NCI-H1048 (cell line): ENCODE results near the gene CDADC1.

ENCODE experiments used
- DNase-seq: peaks from one replicate; lab custom pipeline; 2025; lab: John Stamatoyannopoulos, UW

CDADC1 gene

GRCh38 chr13:49295244-49295643 is 47.5 kb downstream of the CDADC1 start:
- DNase-seq = no peak

- DNase-seq = no peak
Measured at GRCh38 chr13:49296659-49297058, 48.9 kb downstream of the CDADC1 start.

- no peak for DNase-seq
Measured at GRCh38 chr13:49297338-49297737, 49.6 kb downstream of the CDADC1 start.

GRCh38 chr13:49298416-49298815 is 50.7 kb downstream of the CDADC1 start:
- DNase-seq = no peak

GRCh38 chr13:49298903-49299605 is 51.3 kb downstream of the CDADC1 start:
- DNase-seq = peak; percentile 2

GRCh38 chr13:49300276-49300675 is 52.6 kb downstream of the CDADC1 start:
- DNase-seq = no peak

- no peak for DNase-seq
Measured at GRCh38 chr13:49300739-49301589, 53.2 kb downstream of the CDADC1 start.

GRCh38 chr13:49302222-49302621 is 54.5 kb downstream of the CDADC1 start:
- no peak for DNase-seq

GRCh38 chr13:49302817-49303216 is 55.1 kb downstream of the CDADC1 start:
- DNase-seq = no peak

- DNase-seq = no peak
Measured at GRCh38 chr13:49303533-49304252, 56.0 kb downstream of the CDADC1 start.

- DNase-seq = no peak
Measured at GRCh38 chr13:49304356-49304755, 56.6 kb downstream of the CDADC1 start.

GRCh38 chr13:49304763-49305700 is 57.3 kb downstream of the CDADC1 start:
- DNase-seq = no peak

GRCh38 chr13:49305792-49306425 is 58.2 kb downstream of the CDADC1 start:
- no peak for DNase-seq

- no peak for DNase-seq
Measured at GRCh38 chr13:49307365-49307764, 59.6 kb downstream of the CDADC1 start.

GRCh38 chr13:49308097-49308875 is 60.6 kb downstream of the CDADC1 start:
- DNase-seq = no peak

- DNase-seq = no peak
Measured at GRCh38 chr13:49308921-49309408, 61.2 kb downstream of the CDADC1 start.

- no peak for DNase-seq
Measured at GRCh38 chr13:49310251-49310650, 62.5 kb downstream of the CDADC1 start.

- DNase-seq = no peak
Measured at GRCh38 chr13:49311816-49312215, 64.1 kb downstream of the CDADC1 start.

GRCh38 chr13:49314344-49314882 is 66.7 kb downstream of the CDADC1 start:
- no peak for DNase-seq

GRCh38 chr13:49315036-49315565 is 67.4 kb downstream of the CDADC1 start:
- no peak for DNase-seq
